MM.1S (cell line): Measurements from ENCODE around the gene TWF2.

Experiments used
- DNase-seq: peaks from one replicate; pipeline ENCODE4 v3.0.0-alpha.2; 2015
- H2AFZ ChIP-seq: fragments of 300-600 bp; sonication (generic); 2 replicates; pipeline ENCODE4 v1.6.0; 2016; ENCODE audit warnings: antibody characterized with exemption, low read length
- H3F3A ChIP-seq: fragments of 300-600 bp; sonication (generic); 2 replicates; pipeline ENCODE4 v1.6.1; 2016; ENCODE audit warnings: mild to moderate bottlenecking, antibody characterized with exemption, low read length, moderate library complexity, mixed read lengths; ENCODE audit not compliant: insufficient read depth
- H3K27ac ChIP-seq: fragments of 300-600 bp; sonication (generic); 2 replicates; pipeline ENCODE4 v1.5.1; 2016; ENCODE audit warnings: mild to moderate bottlenecking, low read length
- H3K27me3 ChIP-seq: fragments of 300-600 bp; sonication (generic); replicated peaks from 2 replicates; pipeline ENCODE4 v1.6.0; 2016; ENCODE audit warnings: low read length; ENCODE audit not compliant: insufficient read depth
- H3K36me3 ChIP-seq: fragments of 300-600 bp; sonication (generic); replicated peaks from 2 replicates; pipeline ENCODE4 v1.6.1; 2016; ENCODE audit warnings: mild to moderate bottlenecking, low read length, mixed read lengths; ENCODE audit not compliant: insufficient read depth
- H3K4me1 ChIP-seq: fragments of 300-600 bp; sonication (generic); 2 replicates; pipeline ENCODE4 v1.6.1; 2016; ENCODE audit warnings: low read length, mixed read lengths
- H3K4me2 ChIP-seq: fragments of 300-600 bp; sonication (generic); 2 replicates; pipeline ENCODE4 v1.6.0; 2016; ENCODE audit warnings: low read depth, low read length
- H3K4me3 ChIP-seq: fragments of 300-600 bp; sonication (generic); 2 replicates; pipeline ENCODE4 v1.5.1; 2016; ENCODE audit warnings: low read length, mixed read lengths
- H3K79me2 ChIP-seq: fragments of 300-600 bp; sonication (generic); 2 replicates; pipeline ENCODE4 v1.6.1; 2016; ENCODE audit warnings: mixed run types, low read length, mixed read lengths
- H3K9ac ChIP-seq: fragments of 300-600 bp; sonication (generic); 2 replicates; pipeline ENCODE4 v1.6.1; 2016; ENCODE audit warnings: low read length, mixed read lengths
- H3K9me2 ChIP-seq: fragments of 300-600 bp; sonication (generic); replicated peaks from 2 replicates; pipeline ENCODE4 v1.6.1; 2016; ENCODE audit warnings: mild to moderate bottlenecking, low read length, mixed read lengths; ENCODE audit not compliant: insufficient read depth
- H3K9me3 ChIP-seq: fragments of 300-600 bp; sonication (generic); replicated peaks from 2 replicates; pipeline ENCODE4 v1.6.1; 2016; ENCODE audit warnings: mild to moderate bottlenecking, low read length, mixed read lengths; ENCODE audit not compliant: insufficient read depth
- H4K20me1 ChIP-seq: fragments of 300-600 bp; sonication (generic); 2 replicates; pipeline ENCODE4 v1.6.1; 2016; ENCODE audit warnings: mild to moderate bottlenecking, low read length, moderate library complexity, mixed read lengths; ENCODE audit not compliant: insufficient read depth
- EZH2 ChIP-seq: fragments of 300-600 bp; sonication (generic); optimal IDR thresholded peaks from 2 replicates; pipeline ENCODE3; 2017; ENCODE audit warnings: low read depth, mild to moderate bottlenecking, antibody characterized with exemption, low read length, mixed read lengths
- EZH2phosphoT487 ChIP-seq: fragments of 300-600 bp; sonication (generic); IDR thresholded peaks from 2 replicates; pipeline ENCODE4 v1.6.1; 2018; ENCODE audit warnings: antibody characterized with exemption, low read length
- TF ChIP-seq, protein P1 (sequence below): fragments of 300-600 bp; sonication (generic); IDR thresholded peaks from 2 replicates; pipeline ENCODE4 v1.5.1; 2016; ENCODE audit warnings: antibody characterized with exemption, low read length, mixed read lengths

The TWF2 gene

DNA sequence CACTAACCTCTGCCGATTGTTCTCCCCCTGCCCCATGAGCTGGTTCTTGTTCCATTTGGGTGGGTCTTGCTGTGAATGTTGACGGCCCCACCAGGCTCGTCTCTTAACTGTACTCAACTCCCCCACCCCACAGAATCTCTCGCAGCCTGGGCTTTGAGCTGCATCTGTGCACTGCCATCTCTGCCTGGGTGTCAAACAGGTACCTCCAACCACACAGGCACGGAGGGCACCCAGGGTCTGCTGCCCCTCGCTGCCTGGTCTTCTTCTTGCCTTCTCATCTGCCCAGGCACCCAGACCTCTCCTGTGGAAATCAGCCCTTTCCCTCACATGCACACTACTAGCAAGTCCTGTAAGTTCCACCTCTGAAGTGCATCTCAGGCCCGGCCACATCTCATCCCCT lies 23.6 kb downstream of the TWF2 start:
- Histone ChIP-seq H3K4me1 (peaks cover 8% of the 10 kb centered on the region; the same call in 1 of the 2 replicates), H3K27ac (no peak overlapping the region), H3K9me2 (no peaks in the 10 kb centered on the region), H3K79me2 (no peaks in the 10 kb centered on the region), H3K4me2 (no peak overlapping the region), H4K20me1 (no peaks in the 10 kb centered on the region), H3K27me3 (no peaks in the 10 kb centered on the region), H3K4me3 (no peak overlapping the region), H3K9me3 (no peaks in the 10 kb centered on the region), H2AFZ (no peak overlapping the region), H3K9ac (no peak overlapping the region), H3F3A (no peaks in the 10 kb centered on the region), H3K36me3 (no peaks in the 10 kb centered on the region)
- TF ChIP-seq EZH2phosphoT487: no peak
- TF ChIP-seq, protein P1, sequence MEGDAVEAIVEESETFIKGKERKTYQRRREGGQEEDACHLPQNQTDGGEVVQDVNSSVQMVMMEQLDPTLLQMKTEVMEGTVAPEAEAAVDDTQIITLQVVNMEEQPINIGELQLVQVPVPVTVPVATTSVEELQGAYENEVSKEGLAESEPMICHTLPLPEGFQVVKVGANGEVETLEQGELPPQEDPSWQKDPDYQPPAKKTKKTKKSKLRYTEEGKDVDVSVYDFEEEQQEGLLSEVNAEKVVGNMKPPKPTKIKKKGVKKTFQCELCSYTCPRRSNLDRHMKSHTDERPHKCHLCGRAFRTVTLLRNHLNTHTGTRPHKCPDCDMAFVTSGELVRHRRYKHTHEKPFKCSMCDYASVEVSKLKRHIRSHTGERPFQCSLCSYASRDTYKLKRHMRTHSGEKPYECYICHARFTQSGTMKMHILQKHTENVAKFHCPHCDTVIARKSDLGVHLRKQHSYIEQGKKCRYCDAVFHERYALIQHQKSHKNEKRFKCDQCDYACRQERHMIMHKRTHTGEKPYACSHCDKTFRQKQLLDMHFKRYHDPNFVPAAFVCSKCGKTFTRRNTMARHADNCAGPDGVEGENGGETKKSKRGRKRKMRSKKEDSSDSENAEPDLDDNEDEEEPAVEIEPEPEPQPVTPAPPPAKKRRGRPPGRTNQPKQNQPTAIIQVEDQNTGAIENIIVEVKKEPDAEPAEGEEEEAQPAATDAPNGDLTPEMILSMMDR: no peak
- TF ChIP-seq EZH2: no peak
- DNase-seq: no peak

DNA sequence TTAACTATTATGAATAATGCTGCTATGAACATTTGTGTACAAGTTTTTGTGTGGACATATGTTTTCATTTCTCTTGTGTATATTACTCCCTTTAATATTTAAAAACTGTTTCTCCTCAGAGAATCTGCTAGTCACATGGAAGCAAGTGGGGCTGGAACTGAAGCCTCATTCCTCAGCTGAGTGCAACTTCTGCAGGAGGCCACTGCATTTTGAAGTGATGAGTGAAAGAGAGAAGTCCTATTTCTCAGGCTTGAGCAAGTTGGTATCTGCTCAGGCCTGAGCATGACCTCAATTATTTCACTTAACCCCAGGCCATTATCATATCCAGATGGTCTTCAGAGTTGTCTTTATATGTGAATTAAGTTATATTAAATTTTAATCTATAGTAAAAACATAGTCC lies 25.1 kb downstream of the TWF2 start:
- no peaks in the 10 kb centered on the region for H3F3A ChIP-seq
- no peak for TF ChIP-seq EZH2
- TF ChIP-seq EZH2phosphoT487: no peak
- TF ChIP-seq, protein P1: no peak
- no peaks in the 10 kb centered on the region; the same call in 1 of the 2 replicates for H3K36me3 ChIP-seq
- no peak for DNase-seq
- H4K20me1 ChIP-seq: no peaks in the 10 kb centered on the region
- H3K79me2 ChIP-seq: no peaks in the 10 kb centered on the region
- H3K27me3 ChIP-seq: no peaks in the 10 kb centered on the region
- no peak overlapping the region for H3K4me2 ChIP-seq
- H2AFZ ChIP-seq: no peak overlapping the region
- H3K27ac ChIP-seq: no peak overlapping the region
- no peaks in the 10 kb centered on the region for H3K4me1 ChIP-seq
- no peaks in the 10 kb centered on the region for H3K9me2 ChIP-seq
- H3K4me3 ChIP-seq: no peak overlapping the region
- H3K9ac ChIP-seq: no peak overlapping the region
- no peaks in the 10 kb centered on the region for H3K9me3 ChIP-seq

DNA sequence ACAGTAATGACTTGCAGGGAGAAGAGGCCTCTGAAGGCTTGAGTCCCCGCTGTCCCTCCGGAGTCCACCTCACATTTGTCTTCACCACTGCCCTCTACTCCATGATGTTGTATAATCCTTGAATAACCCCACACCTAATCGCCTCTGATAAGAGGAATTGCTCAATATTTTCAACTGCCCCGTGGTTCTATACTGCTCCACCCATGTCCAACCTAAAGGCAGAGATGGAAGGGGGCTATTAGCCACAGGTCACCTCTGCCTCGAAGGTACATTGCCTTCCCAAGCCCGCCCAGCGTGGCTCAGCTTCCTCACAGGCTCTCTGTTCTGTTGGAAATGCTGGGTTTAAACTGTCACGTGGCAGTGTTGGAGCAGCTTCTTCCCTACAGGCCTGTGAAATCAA lies 26.0 kb downstream of the TWF2 start:
- no peaks in the 10 kb centered on the region for H3K9me3 ChIP-seq
- TF ChIP-seq EZH2phosphoT487 (no peak), EZH2 (no peak)
- TF ChIP-seq, protein P1: no peak
- H3K36me3 ChIP-seq: no peaks in the 10 kb centered on the region; the same call in 1 of the 2 replicates

More for the DNA sequence above, 26.0 kb downstream of the TWF2 start:
- Histone ChIP-seq H3K4me3 (no peak overlapping the region), H3K9ac (no peak overlapping the region), H3K27me3 (no peaks in the 10 kb centered on the region), H3K4me2 (no peak overlapping the region), H3K79me2 (no peaks in the 10 kb centered on the region), H4K20me1 (no peaks in the 10 kb centered on the region), H3K4me1 (no peaks in the 10 kb centered on the region), H2AFZ (no peak overlapping the region), H3K27ac (no peak overlapping the region), H3K9me2 (no peaks in the 10 kb centered on the region), H3F3A (no peaks in the 10 kb centered on the region)
- DNase-seq: no peak
